Activated naive CD8-positive, alpha-beta T cell treated with anti-CD3 and anti-CD28 coated beads, Interleukin-2, amount 10 ng/mL, durations not matched to agents 7 days and 5 days (primary cell): Measurements from ENCODE around the gene PGRMC1. TPM values are rescaled to one million over a fixed set of nuclear protein-coding genes. Genes with fewer than 3 reads are reported as not detected.

Experiments
- total RNA-seq, 2 experiments: library from RNA; stranded (reverse); gene quantifications; one replicate each; pipeline ENCODE4 v1.2.3, GENCODE V29; 2021

Gene PGRMC1
- total RNA-seq, 2 experiments from 2014 or later: 24.4 to 24.9 TPM

Other genes with a start within 250 kb of the PGRMC1 start
- not detected for gene CT47C1, start 163.3 kb upstream of the PGRMC1 start, total RNA-seq
- not detected for gene KIAA1210, start 108.5 kb upstream of the PGRMC1 start, total RNA-seq
- 1 to 10 TPM; 7.2 to 7.3 TPM for gene SLC25A43, start 163.1 kb downstream of the PGRMC1 start, total RNA-seq
- gene SLC25A5, start 232.2 kb downstream of the PGRMC1 start, total RNA-seq: 100 to 1,000 TPM; 321 to 325 TPM